GM10248 (cell line): Measurements from ENCODE around the gene GLS.

ENCODE experiments used
- CTCF ChIA-PET: fragments of 300-600 bp; sonication (Branson Sonifier 250); formaldehyde crosslinking; extraction: SDS; loops from one replicate; lab custom pipeline; 2021; ENCODE audit warnings: antibody characterized with exemption; lab: Yijun Ruan, JAX
- POLR2A ChIA-PET: fragments of 350-650 bp; sonication (Branson Sonifier 250); formaldehyde crosslinking; extraction: SDS; loops from one replicate; lab custom pipeline; 2020; ENCODE audit warnings: antibody characterized with exemption; lab: Yijun Ruan, JAX
- DNase-seq: peaks from one replicate; pipeline ENCODE4 v3.0.0; 2012; ENCODE audit errors: extremely low spot score
- CTCF ChIP-seq: IDR thresholded peaks from 2 replicates; pipeline ENCODE4 v1.5.1; 2012; ENCODE audit warnings: mild to moderate bottlenecking, low read depth; ENCODE audit errors: extremely low read depth, missing control alignments, control extremely low read depth

GLS gene

GRCh38 chr2:190896477-190896876 is 15.9 kb downstream of the GLS start:
- POLR2A ChIA-PET, result no interaction called here
- CTCF ChIA-PET, result no interaction called here

GRCh38 chr2:190903693-190904450 is 23.3 kb downstream of the GLS start:
- no peak for DNase-seq
- ChIA-PET POLR2A (interaction anchor here (0.6 to 0.9 kb wide), 2 partner anchors 23 to 65 kb away, joined by 3 to 6 read pairs; partner anchors contain the start of gene GLS), CTCF (interaction anchor here (2.1 kb wide), 1 partner anchor 11 kb away, joined by 9 read pairs; no protein-coding TSS in a partner anchor)
- no peak for TF ChIP-seq CTCF

More at GRCh38 chr2:190896477-190896876, 15.9 kb downstream of the GLS start:
- TF ChIP-seq CTCF, result no peak
- no peak for DNase-seq

- TF ChIP-seq CTCF, result no peak
- ChIA-PET POLR2A (no interaction called here), CTCF (no interaction called here)
- no peak for DNase-seq
These were observed 24.1 kb downstream of the GLS start for GRCh38 chr2:190904640-190905261.

DNA sequence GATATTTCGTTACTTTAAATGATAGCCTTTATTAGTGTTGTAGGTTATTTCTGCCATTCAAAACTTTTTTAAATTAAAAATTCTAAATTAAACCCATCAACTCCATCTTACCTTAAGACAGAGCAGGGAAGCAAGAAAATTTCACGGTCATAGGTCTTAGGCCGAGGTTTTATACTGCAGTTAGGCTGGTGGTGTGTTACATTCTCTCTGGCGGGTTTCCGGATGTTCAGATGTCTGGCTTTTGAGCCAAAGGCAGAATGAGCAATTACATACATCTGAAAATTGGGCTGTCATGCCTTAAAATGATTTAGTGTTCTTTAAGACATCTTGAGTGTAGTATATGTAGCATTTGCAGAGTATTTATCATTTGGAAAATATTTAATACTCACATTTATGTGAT is 27.9 kb downstream of the GLS start:
- no peak for TF ChIP-seq CTCF
- POLR2A ChIA-PET, result no interaction called here
- DNase-seq, result no peak
- CTCF ChIA-PET, result no interaction called here

DNA sequence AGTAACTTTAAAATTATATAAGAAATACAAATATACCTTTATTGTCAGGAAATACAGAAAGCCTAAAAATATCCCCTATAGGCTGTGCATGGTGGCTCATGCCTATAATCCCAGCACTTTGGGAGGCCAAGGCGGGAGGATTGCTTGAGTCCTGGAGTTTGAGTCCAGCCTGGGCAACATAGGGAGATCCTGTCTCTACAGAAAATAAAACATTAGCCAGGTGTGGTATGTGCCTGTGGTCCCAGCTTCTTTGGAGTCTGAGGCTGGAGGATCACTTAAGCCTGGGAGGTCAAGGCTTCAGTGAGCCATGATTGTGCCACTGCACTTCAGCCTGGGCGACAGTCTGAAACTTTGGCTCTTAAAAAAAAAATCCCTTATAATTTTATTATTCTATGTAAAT is 29.1 kb downstream of the GLS start:
- POLR2A ChIA-PET, result no interaction called here
- TF ChIP-seq CTCF, result no peak

DNA sequence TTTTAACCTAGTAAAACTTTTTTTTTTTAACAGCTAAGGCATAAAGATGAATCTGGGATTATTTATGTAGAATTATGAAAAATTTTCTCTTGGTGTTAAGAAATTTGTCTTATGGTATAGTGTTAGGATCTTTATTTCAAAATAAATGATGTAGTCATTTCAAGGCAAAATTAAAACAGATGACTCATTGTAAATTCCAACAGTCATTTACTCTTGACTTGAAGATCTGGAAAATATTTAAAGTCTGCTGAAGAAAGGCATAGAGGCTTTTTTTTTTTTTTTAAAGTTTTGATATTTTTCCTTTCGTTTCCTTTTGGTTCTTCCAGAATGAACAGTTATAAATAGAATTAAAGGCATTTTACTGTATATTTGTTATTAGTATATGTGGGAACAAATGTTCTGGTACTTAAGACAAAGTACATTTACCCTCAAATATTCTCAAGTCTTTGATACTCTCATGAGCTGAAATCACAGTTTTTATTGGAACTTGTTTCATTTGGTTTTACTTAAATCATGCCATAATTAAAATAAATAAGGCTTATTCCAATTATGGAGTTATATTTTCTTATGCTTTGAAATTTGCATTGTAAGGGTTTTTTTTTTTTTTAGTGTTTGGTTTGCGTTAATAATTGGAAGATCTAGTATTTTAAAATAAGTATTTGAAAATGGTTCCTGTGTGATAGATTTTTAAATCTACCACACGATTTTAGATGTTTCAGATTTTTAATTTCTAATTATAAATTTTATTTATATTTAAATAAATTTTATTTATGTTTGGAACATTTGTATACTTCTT is 29.9 kb downstream of the GLS start:
- ChIA-PET POLR2A (no interaction called here), CTCF (no interaction called here)
- TF ChIP-seq CTCF, result no peak
- DNase-seq, result no peak

More for the DNA sequence above, 29.1 kb downstream of the GLS start:
- CTCF ChIA-PET, result no interaction called here
- no peak for DNase-seq
